Coronary artery (tissue), 2 donors: ENCODE results near the gene KLHL30.

Source experiments
- DNase-seq: peaks from one replicate; pipeline ENCODE4 v3.0.0-alpha.2; 2017; ENCODE audit warnings: low spot score
- H3K27ac ChIP-seq, 2 donors: fragments of 200-600 bp; sonication (generic); one replicate each; pipeline ENCODE4 v1.5.1; 2016 to 2019
- H3K4me3 ChIP-seq: fragments of 200-600 bp; sonication (generic); 2 replicates; pipeline ENCODE4 v1.5.1; 2016; ENCODE audit warnings: mild to moderate bottlenecking, moderate library complexity
- CTCF ChIP-seq: fragments of 200-600 bp; sonication (generic); IDR thresholded peaks from one replicate; pipeline ENCODE4 v1.5.1; 2019; ENCODE audit warnings: antibody characterized with exemption

KLHL30 gene

GRCh38 chr2:238104691-238105371 is 33.6 kb upstream of the KLHL30 start:
- Histone ChIP-seq H3K4me3 (no peak overlapping the region), H3K27ac (no peak overlapping the region)
- no peak for DNase-seq
- no peak for TF ChIP-seq CTCF

- TF ChIP-seq CTCF = no peak
- DNase-seq = no peak
- Histone ChIP-seq H3K27ac (no peak overlapping the region), H3K4me3 (no peak overlapping the region)
These were observed 32.7 kb upstream of the KLHL30 start for GRCh38 chr2:238105506-238106338.

GRCh38 chr2:238106339-238106697 is 32.1 kb upstream of the KLHL30 start:
- Histone ChIP-seq H3K27ac (no peak overlapping the region), H3K4me3 (no peak overlapping the region)
- TF ChIP-seq CTCF = no peak
- no peak for DNase-seq

GRCh38 chr2:238106698-238107524 is 31.6 kb upstream of the KLHL30 start:
- no peak overlapping the region for H3K27ac ChIP-seq
- no peak for TF ChIP-seq CTCF
- DNase-seq = no peak
- H3K4me3 ChIP-seq = no peak overlapping the region

- no peak overlapping the region for H3K4me3 ChIP-seq
- H3K27ac ChIP-seq = no peak overlapping the region
- TF ChIP-seq CTCF = no peak
- DNase-seq = no peak
These were observed 30.7 kb upstream of the KLHL30 start for GRCh38 chr2:238107525-238108422.

GRCh38 chr2:238108423-238109183 is 29.9 kb upstream of the KLHL30 start:
- TF ChIP-seq CTCF = no peak
- DNase-seq = no peak

More at GRCh38 chr2:238108423-238109183, 29.9 kb upstream of the KLHL30 start:
- Histone ChIP-seq H3K4me3 (no peak overlapping the region), H3K27ac (no peak overlapping the region)
